Lung (tissue), 12 donors: Measurements from ENCODE around the gene SHE. TPM values are rescaled to one million over a fixed set of nuclear protein-coding genes. Genes with fewer than 3 reads are reported as not detected.

Source experiments
- ATAC-seq: fragments of 200-7000 bp; cut with Tn5 transposase; one replicate; pipeline ENCODE4 v1.9.1; 2020; ENCODE audit warnings: moderate number of reproducible peaks; ENCODE audit not compliant: insufficient read depth, low FRiP score
- DNase-seq, 3 donors: peaks; one replicate each; pipeline ENCODE4 v3.0.0-alpha.2; 2013 to 2017
- H3K27ac ChIP-seq, 2 donors: one replicate each; pipeline ENCODE4 v1.5.1; 2013; ENCODE audit warnings: mild to moderate bottlenecking in 2 of 2, moderate library complexity in 2 of 2, control low read depth in 1 of 2, inconsistent platforms in 1 of 2, low read depth in 1 of 2, low read length in 1 of 2
- H3K27me3 ChIP-seq, 3 donors: one replicate each; pipeline ENCODE4 v1.5.1; 2013; ENCODE audit warnings: low read length in 2 of 3; ENCODE audit not compliant: control insufficient read depth in 3 of 3, insufficient read depth in 3 of 3
- H3K36me3 ChIP-seq, 4 donors: one replicate each; pipeline ENCODE4 v1.5.1; 2013; ENCODE audit warnings: low read length in 4 of 4, mild to moderate bottlenecking in 1 of 4, moderate library complexity in 1 of 4; ENCODE audit not compliant: control insufficient read depth in 4 of 4, insufficient read depth in 4 of 4
- H3K4me1 ChIP-seq, 5 donors: one replicate each; pipeline ENCODE4 v1.5.1; 2013; ENCODE audit warnings: low read length in 5 of 5, mild to moderate bottlenecking in 2 of 5, moderate library complexity in 1 of 5; ENCODE audit not compliant: control insufficient read depth in 5 of 5, insufficient read depth in 5 of 5
- H3K4me3 ChIP-seq: one replicate; pipeline ENCODE4 v1.5.1; 2013; ENCODE audit warnings: mild to moderate bottlenecking, control low read depth, moderate library complexity
- H3K9ac ChIP-seq, 2 donors: one replicate each; pipeline ENCODE4 v1.5.1; 2013; ENCODE audit warnings: low read length in 2 of 2, control low read depth in 1 of 2; ENCODE audit not compliant: insufficient read depth in 1 of 2
- H3K9me3 ChIP-seq, 4 donors: one replicate each; pipeline ENCODE4 v1.5.1; 2013; ENCODE audit warnings: low read length in 3 of 4, mild to moderate bottlenecking in 1 of 4, moderate library complexity in 1 of 4; ENCODE audit not compliant: control insufficient read depth in 4 of 4, insufficient read depth in 3 of 4
- CTCF ChIP-seq: IDR thresholded peaks from 2 replicates; pipeline ENCODE4 v1.5.1; 2012; ENCODE audit warnings: mild to moderate bottlenecking; ENCODE audit errors: control extremely low read depth, extremely low read depth
- WGBS, 2 donors: extraction: QIAGEN DNeasy Blood & Tissue Kit; methylation state at CpG; one replicate each; pipeline ENCODE4 v1.1.7; 2013; 5-methylcytosine and 5-hydroxymethylcytosine counted together
- polyA plus RNA-seq, 2 donors: library from polyadenylated mRNA; stranded (reverse); fragments of 200-250 nt; gene quantifications; one replicate each; pipeline ENCODE4 v1.2.1, GENCODE V29; 2013
- total RNA-seq, 2 donors: library from RNA; depleted of rRNA in 1 of 2; stranded (reverse); fragments of >200 nt in 1 of 2; gene quantifications; one replicate each; pipeline ENCODE4 v1.2.1, GENCODE V29; 2014 to 2021
- donor health status: control.
- donor health status: control.
- donor health status: Bipolar disorder and iron deficiency.
- donor health status: healthy.
- donor health status: DM: yes; HTN: yes; CAD: no.

SHE gene
- total and polyA plus RNA-seq, 4 donors, result 15.1 to 33.5 (median 21.0) TPM

GRCh38 chr1:154520333-154520732 is 18.1 kb upstream of the SHE start:
- no peak for TF ChIP-seq CTCF
- Histone ChIP-seq H3K4me3 (no peak overlapping the region), H3K36me3 (peaks cover 0 to 2% (median 0%) of the 10 kb centered on the region in 4 donors), H3K4me1 (peaks cover 0 to 16% (median 0%) of the 10 kb centered on the region in 5 donors), H3K9ac (no peak overlapping the region), H3K27me3 (no peaks in the 10 kb centered on the region), H3K9me3 (no peaks in the 10 kb centered on the region), H3K27ac (no peak overlapping the region)
- WGBS, 2 donors, result 25 to 68% methylated on average over 3 of the region's 3 CpGs
- DNase-seq (no peak), ATAC-seq (no peak)

- H3K9ac ChIP-seq, result no peak overlapping the region
- peaks cover 0 to 16% (median 0%) of the 10 kb centered on the region in 5 donors for H3K4me1 ChIP-seq
- H3K36me3 ChIP-seq, result no peaks in the 10 kb centered on the region
- DNase-seq (no peak), ATAC-seq (peak; percentile 39)
- no peak for TF ChIP-seq CTCF
- no peak overlapping the region for H3K4me3 ChIP-seq
- WGBS, 2 donors, result 61% methylated on average over 9 of the region's 9 CpGs
- H3K9me3 ChIP-seq, result no peaks in the 10 kb centered on the region
- peak overlapping the region in 1 of 2 donors; percentile 39 for H3K27ac ChIP-seq
- H3K27me3 ChIP-seq, result no peaks in the 10 kb centered on the region
Measured at GRCh38 chr1:154519591-154519991, 17.4 kb upstream of the SHE start.

- H3K4me3 ChIP-seq, result no peak overlapping the region
- peaks cover 0 to 16% (median 0%) of the 10 kb centered on the region in 5 donors for H3K4me1 ChIP-seq
- H3K9ac ChIP-seq, result no peak overlapping the region
- DNase-seq (no peak), ATAC-seq (no peak)
- H3K27me3 ChIP-seq, result no peaks in the 10 kb centered on the region
- no peaks in the 10 kb centered on the region for H3K36me3 ChIP-seq
- 96 to 97% methylated on average over 11 of the region's 11 CpGs for WGBS, 2 donors
- no peaks in the 10 kb centered on the region for H3K9me3 ChIP-seq
- no peak overlapping the region for H3K27ac ChIP-seq
- TF ChIP-seq CTCF, result no peak
Measured at GRCh38 chr1:154517661-154518060, 15.4 kb upstream of the SHE start.

GRCh38 chr1:154514066-154514553 is 11.9 kb upstream of the SHE start:
- H3K27me3 ChIP-seq, result no peaks in the 10 kb centered on the region
- DNase-seq (no peak), ATAC-seq (no peak)
- no peak for TF ChIP-seq CTCF
- peaks cover 0 to 4% (median 0%) of the 10 kb centered on the region in 4 donors for H3K36me3 ChIP-seq
- H3K4me3 ChIP-seq, result no peak overlapping the region
- 91 to 92% methylated on average over 7 of the region's 7 CpGs for WGBS, 2 donors
- no peaks in the 10 kb centered on the region for H3K4me1 ChIP-seq
- no peak overlapping the region for H3K9ac ChIP-seq
- no peaks in the 10 kb centered on the region for H3K9me3 ChIP-seq
- no peak overlapping the region for H3K27ac ChIP-seq
